ENCODE data around the gene CCDC30. TPM values are rescaled to one million over a fixed set of nuclear protein-coding genes. Genes with fewer than 3 reads are reported as not detected.
A peak's percentile ranks its signal among the peaks of the same experiment; 100 is the strongest.

CCDC30 gene
- total and polyA plus RNA-seq, 9 of the 15 experiments (the other 6 are each of a cell fraction or from before 2014, with no cell fraction given), result 0.05 to 0.91 (median 0.24) TPM

DNA sequence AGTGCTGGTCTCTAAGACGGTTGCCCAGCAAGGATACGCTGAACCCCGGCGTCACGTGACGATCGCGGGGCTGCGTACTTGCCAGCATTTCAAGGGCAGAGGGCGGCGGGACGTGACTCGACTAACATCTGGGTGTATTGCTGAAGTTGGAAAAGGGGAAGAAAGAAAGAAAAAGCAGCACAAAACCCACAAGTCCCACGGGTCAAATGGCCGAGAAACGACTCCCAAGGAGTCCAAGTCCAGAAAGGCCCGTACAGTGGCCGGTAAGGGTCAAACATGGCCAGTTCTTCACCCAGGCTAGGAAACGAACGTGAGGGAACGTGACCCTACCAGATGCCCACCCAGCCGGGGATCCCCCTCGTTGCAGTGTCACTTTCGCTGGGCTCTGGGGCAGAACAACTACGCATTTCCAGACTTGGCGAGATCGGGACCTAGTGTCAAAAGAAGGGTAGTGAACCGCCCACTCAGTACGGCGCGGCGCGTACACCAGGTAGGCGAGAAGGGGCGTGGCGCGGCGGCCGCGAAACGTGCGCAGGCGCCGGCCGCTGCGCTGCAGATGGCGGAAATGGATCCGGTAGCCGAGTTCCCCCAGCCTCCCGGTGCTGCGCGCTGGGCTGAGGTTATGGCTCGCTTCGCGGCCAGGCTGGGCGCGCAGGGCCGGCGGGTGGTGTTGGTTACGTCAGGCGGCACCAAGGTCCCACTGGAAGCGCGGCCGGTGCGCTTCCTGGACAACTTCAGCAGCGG is 6.9 kb upstream of the CCDC30 start, which contains the start of the genes PPCS and ZMYND12 (continued):
- TF ChIP-seq, protein P1, sequence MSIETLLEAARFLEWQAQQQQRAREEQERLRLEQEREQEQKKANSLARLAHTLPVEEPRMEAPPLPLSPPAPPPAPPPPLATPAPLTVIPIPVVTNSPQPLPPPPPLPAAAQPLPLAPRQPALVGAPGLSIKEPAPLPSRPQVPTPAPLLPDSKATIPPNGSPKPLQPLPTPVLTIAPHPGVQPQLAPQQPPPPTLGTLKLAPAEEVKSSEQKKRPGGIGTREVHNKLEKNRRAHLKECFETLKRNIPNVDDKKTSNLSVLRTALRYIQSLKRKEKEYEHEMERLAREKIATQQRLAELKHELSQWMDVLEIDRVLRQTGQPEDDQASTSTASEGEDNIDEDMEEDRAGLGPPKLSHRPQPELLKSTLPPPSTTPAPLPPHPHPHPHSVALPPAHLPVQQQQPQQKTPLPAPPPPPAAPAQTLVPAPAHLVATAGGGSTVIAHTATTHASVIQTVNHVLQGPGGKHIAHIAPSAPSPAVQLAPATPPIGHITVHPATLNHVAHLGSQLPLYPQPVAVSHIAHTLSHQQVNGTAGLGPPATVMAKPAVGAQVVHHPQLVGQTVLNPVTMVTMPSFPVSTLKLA (conservative IDR thresholded peaks at IDR 0.05), result peak; percentile 48 to 73
- TF ChIP-seq NFE2 (IDR thresholded peaks at IDR 0.05; ENCODE audit: low read depth) (no peak), BRD9 (IDR thresholded peaks at IDR 0.05; ENCODE audit: low read depth, partially characterized antibody) (no peak), RBFOX2 (IDR thresholded peaks at IDR 0.05; ENCODE audit: low read depth, low read length) (peak; percentile 96), RBM22 (IDR thresholded peaks at IDR 0.05; ENCODE audit: low read depth, low read length, poor library complexity, severe bottlenecking) (no peak), STAT5A (IDR thresholded peaks at IDR 0.05; ENCODE audit: borderline replicate concordance, low read length) (no peak), ZNF263 (CRISPR knock-in tag; IDR thresholded peaks at IDR 0.05; ENCODE audit: borderline replicate concordance) (no peak), ZNF695 (CRISPR knock-in tag; IDR thresholded peaks at IDR 0.05) (no peak), YBX1 (IDR thresholded peaks at IDR 0.05) (no peak), SREBF1 (IDR thresholded peaks at IDR 0.05; ENCODE audit: borderline replicate concordance, low read depth, low read length) (no peak), KDM5B (IDR thresholded peaks at IDR 0.05; ENCODE audit: insufficient replicate concordance, low read depth, low read length) (peak; percentile 56), HCFC1 (IDR thresholded peaks at IDR 0.05; ENCODE audit: low read depth, low read length) (no peak)
- TF ChIP-seq, protein P2, sequence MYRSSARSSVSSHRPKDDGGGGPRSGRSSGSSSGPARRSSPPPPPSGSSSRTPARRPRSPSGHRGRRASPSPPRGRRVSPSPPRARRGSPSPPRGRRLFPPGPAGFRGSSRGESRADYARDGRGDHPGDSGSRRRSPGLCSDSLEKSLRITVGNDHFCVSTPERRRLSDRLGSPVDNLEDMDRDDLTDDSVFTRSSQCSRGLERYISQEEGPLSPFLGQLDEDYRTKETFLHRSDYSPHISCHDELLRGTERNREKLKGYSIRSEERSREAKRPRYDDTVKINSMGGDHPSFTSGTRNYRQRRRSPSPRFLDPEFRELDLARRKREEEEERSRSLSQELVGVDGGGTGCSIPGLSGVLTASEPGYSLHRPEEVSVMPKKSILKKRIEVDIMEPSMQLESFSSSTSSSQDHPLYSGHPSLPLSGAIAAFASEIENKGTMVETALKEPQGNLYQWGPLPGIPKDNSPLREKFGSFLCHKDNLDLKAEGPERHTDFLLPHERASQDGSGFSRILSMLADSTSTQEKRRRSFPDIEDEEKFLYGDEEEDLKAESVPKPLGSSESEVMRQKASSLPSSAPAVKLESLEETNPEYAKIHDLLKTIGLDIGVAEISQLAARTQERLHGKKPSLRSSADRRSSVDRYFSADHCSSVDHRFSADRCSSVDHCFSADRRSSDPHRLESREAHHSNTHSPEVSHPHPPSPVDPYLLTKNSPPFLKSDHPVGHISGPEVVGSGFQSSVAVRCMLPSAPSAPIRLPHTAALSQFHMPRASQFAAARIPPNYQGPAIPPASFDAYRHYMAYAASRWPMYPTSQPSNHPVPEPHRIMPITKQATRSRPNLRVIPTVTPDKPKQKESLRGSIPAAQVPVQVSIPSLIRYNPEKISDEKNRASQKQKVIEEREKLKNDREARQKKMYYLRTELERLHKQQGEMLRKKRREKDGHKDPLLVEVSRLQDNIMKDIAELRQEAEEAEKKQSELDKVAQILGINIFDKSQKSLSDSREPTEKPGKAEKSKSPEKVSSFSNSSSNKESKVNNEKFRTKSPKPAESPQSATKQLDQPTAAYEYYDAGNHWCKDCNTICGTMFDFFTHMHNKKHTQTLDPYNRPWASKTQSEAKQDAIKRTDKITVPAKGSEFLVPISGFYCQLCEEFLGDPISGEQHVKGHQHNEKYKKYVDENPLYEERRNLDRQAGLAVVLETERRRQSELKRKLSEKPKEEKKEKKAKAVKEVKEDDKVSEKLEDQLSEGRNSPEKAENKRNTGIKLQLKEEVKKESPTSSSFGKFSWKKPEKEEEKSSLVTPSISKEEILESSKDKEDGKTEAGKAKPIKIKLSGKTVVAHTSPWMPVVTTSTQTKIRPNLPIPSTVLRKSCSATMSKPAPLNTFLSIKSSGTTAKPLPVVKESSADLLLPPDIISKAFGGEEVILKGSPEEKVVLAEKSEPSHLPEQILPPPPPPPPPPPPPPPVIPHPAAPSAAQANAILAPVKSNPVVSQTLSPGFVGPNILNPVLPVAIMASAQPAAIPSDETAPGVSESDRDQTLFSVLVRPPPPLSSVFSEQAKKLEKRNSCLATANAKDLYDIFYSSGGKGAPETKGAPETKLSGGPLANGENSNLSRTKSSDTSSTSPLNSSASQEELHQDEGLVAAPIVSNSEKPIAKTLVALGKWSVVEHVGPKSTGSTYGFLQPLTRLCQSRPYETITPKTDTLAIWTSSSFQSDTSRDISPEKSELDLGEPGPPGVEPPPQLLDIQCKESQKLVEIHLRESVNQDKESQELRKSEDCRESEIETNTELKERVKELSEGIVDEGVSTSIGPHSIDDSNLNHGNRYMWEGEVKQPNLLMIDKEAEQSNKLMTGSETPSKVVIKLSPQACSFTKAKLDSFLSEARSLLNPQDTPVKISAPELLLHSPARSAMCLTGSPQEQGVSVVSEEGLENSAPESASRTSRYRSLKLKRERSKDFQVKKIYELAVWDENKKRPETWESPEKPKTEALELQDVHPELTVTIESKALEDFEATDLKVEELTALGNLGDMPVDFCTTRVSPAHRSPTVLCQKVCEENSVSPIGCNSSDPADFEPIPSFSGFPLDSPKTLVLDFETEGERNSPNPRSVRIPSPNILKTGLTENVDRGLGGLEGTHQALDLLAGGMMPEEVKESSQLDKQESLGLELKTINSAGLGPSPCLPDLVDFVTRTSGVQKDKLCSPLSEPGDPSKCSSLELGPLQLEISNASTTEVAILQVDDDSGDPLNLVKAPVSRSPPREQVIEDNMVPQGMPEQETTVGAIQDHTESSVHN (IDR thresholded peaks at IDR 0.05; ENCODE audit: borderline replicate concordance in 1 of 2, low read depth in 1 of 2), result no peak
- TF ChIP-seq, protein P3, sequence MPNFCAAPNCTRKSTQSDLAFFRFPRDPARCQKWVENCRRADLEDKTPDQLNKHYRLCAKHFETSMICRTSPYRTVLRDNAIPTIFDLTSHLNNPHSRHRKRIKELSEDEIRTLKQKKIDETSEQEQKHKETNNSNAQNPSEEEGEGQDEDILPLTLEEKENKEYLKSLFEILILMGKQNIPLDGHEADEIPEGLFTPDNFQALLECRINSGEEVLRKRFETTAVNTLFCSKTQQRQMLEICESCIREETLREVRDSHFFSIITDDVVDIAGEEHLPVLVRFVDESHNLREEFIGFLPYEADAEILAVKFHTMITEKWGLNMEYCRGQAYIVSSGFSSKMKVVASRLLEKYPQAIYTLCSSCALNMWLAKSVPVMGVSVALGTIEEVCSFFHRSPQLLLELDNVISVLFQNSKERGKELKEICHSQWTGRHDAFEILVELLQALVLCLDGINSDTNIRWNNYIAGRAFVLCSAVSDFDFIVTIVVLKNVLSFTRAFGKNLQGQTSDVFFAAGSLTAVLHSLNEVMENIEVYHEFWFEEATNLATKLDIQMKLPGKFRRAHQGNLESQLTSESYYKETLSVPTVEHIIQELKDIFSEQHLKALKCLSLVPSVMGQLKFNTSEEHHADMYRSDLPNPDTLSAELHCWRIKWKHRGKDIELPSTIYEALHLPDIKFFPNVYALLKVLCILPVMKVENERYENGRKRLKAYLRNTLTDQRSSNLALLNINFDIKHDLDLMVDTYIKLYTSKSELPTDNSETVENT (CRISPR knock-in tag; IDR thresholded peaks at IDR 0.05), result peak; percentile 49; the same call in 1 of the 2 replicates
